ENCODE results near the gene GANC.

DNA sequence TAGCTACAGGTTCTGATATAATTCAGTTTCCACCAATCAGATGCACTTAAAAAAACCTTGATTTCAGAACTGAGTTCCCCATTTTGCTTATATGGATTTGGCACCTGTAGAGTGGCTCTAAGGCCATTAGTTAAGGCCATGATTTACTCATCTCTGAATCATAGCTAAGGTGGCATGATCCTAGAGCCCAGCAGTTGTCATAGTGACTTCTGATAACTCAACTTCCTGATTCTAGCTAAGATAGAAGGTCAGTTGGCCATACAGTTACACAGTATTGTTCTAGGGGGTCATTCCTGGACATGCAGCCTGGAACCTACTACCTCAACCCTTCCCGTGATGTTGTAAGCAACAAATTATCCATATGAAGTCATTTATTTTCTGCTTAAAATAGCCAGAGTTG is 16.2 kb downstream of the GANC start:
- no peak for TF ChIP-seq POLR2A (IDR thresholded peaks at IDR 0.05)
- no peak for TF ChIP-seq EP300 (IDR thresholded peaks at IDR 0.05)
- TF ChIP-seq, protein P1, sequence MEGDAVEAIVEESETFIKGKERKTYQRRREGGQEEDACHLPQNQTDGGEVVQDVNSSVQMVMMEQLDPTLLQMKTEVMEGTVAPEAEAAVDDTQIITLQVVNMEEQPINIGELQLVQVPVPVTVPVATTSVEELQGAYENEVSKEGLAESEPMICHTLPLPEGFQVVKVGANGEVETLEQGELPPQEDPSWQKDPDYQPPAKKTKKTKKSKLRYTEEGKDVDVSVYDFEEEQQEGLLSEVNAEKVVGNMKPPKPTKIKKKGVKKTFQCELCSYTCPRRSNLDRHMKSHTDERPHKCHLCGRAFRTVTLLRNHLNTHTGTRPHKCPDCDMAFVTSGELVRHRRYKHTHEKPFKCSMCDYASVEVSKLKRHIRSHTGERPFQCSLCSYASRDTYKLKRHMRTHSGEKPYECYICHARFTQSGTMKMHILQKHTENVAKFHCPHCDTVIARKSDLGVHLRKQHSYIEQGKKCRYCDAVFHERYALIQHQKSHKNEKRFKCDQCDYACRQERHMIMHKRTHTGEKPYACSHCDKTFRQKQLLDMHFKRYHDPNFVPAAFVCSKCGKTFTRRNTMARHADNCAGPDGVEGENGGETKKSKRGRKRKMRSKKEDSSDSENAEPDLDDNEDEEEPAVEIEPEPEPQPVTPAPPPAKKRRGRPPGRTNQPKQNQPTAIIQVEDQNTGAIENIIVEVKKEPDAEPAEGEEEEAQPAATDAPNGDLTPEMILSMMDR (IDR thresholded peaks at IDR 0.05): no peak
- TF ChIP-seq POLR2AphosphoS5 (IDR thresholded peaks at IDR 0.05): no peak

Measured in stomach (tissue), 4 donors.